HEK293 (cell line): ENCODE data around the gene CCDC175.

Experiments
- CTCF ChIA-PET: fragments of 350-600 bp; formaldehyde crosslinking; extraction: SDS; loops from one replicate; lab custom pipeline; 2021; ENCODE audit warnings: antibody characterized with exemption; lab: Yijun Ruan, JAX
- POLR2A ChIA-PET: fragments of 300-600 bp; formaldehyde crosslinking; extraction: SDS; loops from one replicate; lab custom pipeline; 2020; ENCODE audit warnings: antibody characterized with exemption, inconsistent platforms; lab: Yijun Ruan, JAX
- H3K27ac ChIP-seq: fragments of 200-500 bp; sonication (Bioruptor generic); 2 replicates; pipeline ENCODE4 v1.5.1; 2014; ENCODE audit warnings: low read depth, low read length, control low read depth, inconsistent platforms; ENCODE audit errors: extremely low read depth
- H3K36me3 ChIP-seq, 2 experiments: fragments of 200-500 bp in 1 of 2; sonication (Bioruptor generic) in 1 of 2; 1 replicate in 1 of 2; 2 replicates in 1 of 2; pipeline ENCODE4 v1.5.1; 2014 to 2017; ENCODE audit warnings: inconsistent platforms in 2 of 2, low read length in 2 of 2; ENCODE audit not compliant: control insufficient read depth in 2 of 2, insufficient read depth in 1 of 2
- H3K4me1 ChIP-seq: fragments of 200-500 bp; sonication (Bioruptor generic); 2 replicates; pipeline ENCODE4 v1.5.1; 2014; ENCODE audit warnings: mild to moderate bottlenecking, low read length, inconsistent platforms; ENCODE audit not compliant: control insufficient read depth, insufficient read depth
- H3K4me3 ChIP-seq: 2 replicates; pipeline ENCODE4 v1.5.1; 2011; ENCODE audit warnings: low read depth, mild to moderate bottlenecking, control low read depth, low read length, moderate library complexity
- H3K9me3 ChIP-seq: fragments of 200-500 bp; sonication (Bioruptor generic); 2 replicates; pipeline ENCODE4 v1.5.1; 2014; ENCODE audit warnings: low read depth, low read length, inconsistent platforms; ENCODE audit not compliant: control insufficient read depth, insufficient read depth
- AEBP2 ChIP-seq: fragments of 450-650 bp; formaldehyde crosslinking; IDR thresholded peaks from 2 replicates; pipeline ENCODE4 v1.5.1; 2016; ENCODE audit warnings: missing biosample characterization, missing genetic modification characterization, borderline replicate concordance
- EGR2 ChIP-seq: fragments of 450-650 bp; formaldehyde crosslinking; IDR thresholded peaks from 2 replicates; pipeline ENCODE4 v1.5.1; 2016; ENCODE audit warnings: low read depth, missing biosample characterization, missing genetic modification characterization
- GFI1B ChIP-seq: fragments of 450-650 bp; formaldehyde crosslinking; IDR thresholded peaks from 2 replicates; pipeline ENCODE4 v1.5.1; 2016; ENCODE audit warnings: missing biosample characterization, missing genetic modification characterization
- KLF1 ChIP-seq: fragments of 450-650 bp; formaldehyde crosslinking; IDR thresholded peaks from 2 replicates; pipeline ENCODE4 v1.5.1; 2016; ENCODE audit warnings: missing biosample characterization, missing genetic modification characterization
- KLF17 ChIP-seq: fragments of 450-650 bp; formaldehyde crosslinking; IDR thresholded peaks from 2 replicates; pipeline ENCODE4 v1.5.1; 2016; ENCODE audit warnings: missing biosample characterization, missing genetic modification characterization
- MZF1 ChIP-seq: fragments of 450-650 bp; formaldehyde crosslinking; IDR thresholded peaks from 2 replicates; pipeline ENCODE4 v1.5.1; 2017; ENCODE audit warnings: missing biosample characterization, missing genetic modification characterization, borderline replicate concordance
- PRDM6 ChIP-seq: fragments of 450-650 bp; formaldehyde crosslinking; IDR thresholded peaks from 2 replicates; pipeline ENCODE4 v1.5.1; 2017; ENCODE audit warnings: missing biosample characterization, missing genetic modification characterization
- SCRT2 ChIP-seq: fragments of 450-650 bp; formaldehyde crosslinking; IDR thresholded peaks from 2 replicates; pipeline ENCODE4 v1.5.1; 2016; ENCODE audit warnings: missing biosample characterization, missing genetic modification characterization
- YY2 ChIP-seq: fragments of 450-650 bp; formaldehyde crosslinking; IDR thresholded peaks from 2 replicates; pipeline ENCODE4 v1.5.1; 2016; ENCODE audit warnings: missing biosample characterization, missing genetic modification characterization
- ZBTB1 ChIP-seq: fragments of 450-650 bp; formaldehyde crosslinking; IDR thresholded peaks from 2 replicates; pipeline ENCODE4 v1.5.1; 2016; ENCODE audit warnings: missing biosample characterization, missing genetic modification characterization
- ZBTB48 ChIP-seq: fragments of 450-650 bp; formaldehyde crosslinking; IDR thresholded peaks from 2 replicates; pipeline ENCODE4 v1.5.1; 2016; ENCODE audit warnings: missing biosample characterization, missing genetic modification characterization
- ZBTB8A ChIP-seq: fragments of 450-650 bp; formaldehyde crosslinking; IDR thresholded peaks from 2 replicates; pipeline ENCODE4 v1.5.1; 2016; ENCODE audit warnings: missing biosample characterization, missing genetic modification characterization
- ZIC2 ChIP-seq: fragments of 450-650 bp; formaldehyde crosslinking; IDR thresholded peaks from 2 replicates; pipeline ENCODE4 v1.5.1; 2016; ENCODE audit warnings: missing biosample characterization, missing genetic modification characterization
- ZNF148 ChIP-seq: fragments of 450-650 bp; formaldehyde crosslinking; IDR thresholded peaks from 2 replicates; pipeline ENCODE4 v1.5.0; 2017; ENCODE audit warnings: missing biosample characterization, missing genetic modification characterization, borderline replicate concordance
- ZNF175 ChIP-seq: fragments of 450-650 bp; formaldehyde crosslinking; IDR thresholded peaks from 2 replicates; pipeline ENCODE4 v1.5.1; 2016; ENCODE audit warnings: missing biosample characterization, missing genetic modification characterization
- ZNF202 ChIP-seq: fragments of 450-650 bp; formaldehyde crosslinking; IDR thresholded peaks from 2 replicates; pipeline ENCODE4 v1.5.1; 2016; ENCODE audit warnings: missing biosample characterization, missing genetic modification characterization, borderline replicate concordance
- ZNF302 ChIP-seq: fragments of 450-650 bp; formaldehyde crosslinking; IDR thresholded peaks from 2 replicates; pipeline ENCODE4 v1.5.1; 2016; ENCODE audit warnings: missing biosample characterization, missing genetic modification characterization, low read depth
- ZNF37A ChIP-seq: fragments of 450-650 bp; IDR thresholded peaks from 2 replicates; pipeline ENCODE4 v1.5.1; 2018; ENCODE audit warnings: missing biosample characterization, missing genetic modification characterization
- ZNF391 ChIP-seq: fragments of 450-650 bp; formaldehyde crosslinking; IDR thresholded peaks from 2 replicates; pipeline ENCODE4 v1.5.1; 2016; ENCODE audit warnings: low read depth, missing biosample characterization, missing genetic modification characterization, borderline replicate concordance
- ZNF555 ChIP-seq: fragments of 450-650 bp; formaldehyde crosslinking; conservative IDR thresholded peaks from 2 replicates; pipeline ENCODE4 v1.5.1; 2017; ENCODE audit warnings: missing biosample characterization, mild to moderate bottlenecking, missing genetic modification characterization, inconsistent platforms
- ZNF596 ChIP-seq: fragments of 450-650 bp; IDR thresholded peaks from 2 replicates; pipeline ENCODE4 v1.5.0; 2018; ENCODE audit warnings: missing biosample characterization, mild to moderate bottlenecking, missing genetic modification characterization, moderate library complexity
- ZNF623 ChIP-seq: fragments of 450-650 bp; formaldehyde crosslinking; IDR thresholded peaks from 2 replicates; pipeline ENCODE4 v1.5.1; 2016; ENCODE audit warnings: missing biosample characterization, missing genetic modification characterization
- ZNF660 ChIP-seq: fragments of 450-650 bp; IDR thresholded peaks from 2 replicates; pipeline ENCODE4 v1.5.1; 2018; ENCODE audit warnings: missing biosample characterization, mild to moderate bottlenecking, missing genetic modification characterization
- ZNF776 ChIP-seq: fragments of 450-650 bp; formaldehyde crosslinking; IDR thresholded peaks from 2 replicates; pipeline ENCODE4 v1.5.0; 2017; ENCODE audit warnings: missing biosample characterization, missing genetic modification characterization, borderline replicate concordance

Gene CCDC175

GRCh38 chr14:59500732-59501131, 75.9 kb downstream of the CCDC175 start:
- TF ChIP-seq SCRT2 (tag by site-specific recombination) (no peak), ZNF302 (no peak), PRDM6 (tag by site-specific recombination) (0 out of 2 replicates have a peak, but pooled peaks have one; percentile 23), GFI1B (tag by site-specific recombination) (no peak), ZNF37A (tag by site-specific recombination) (no peak), ZNF175 (no peak)
- Histone ChIP-seq H3K4me1 (no peaks in the 10 kb centered on the region), H3K4me3 (no peak overlapping the region), H3K36me3 (peaks cover 27 to 43% of the 10 kb centered on the region in 2 experiments), H3K27ac (no peak overlapping the region), H3K9me3 (no peaks in the 10 kb centered on the region)
- ChIA-PET CTCF (interaction anchor here (0.5 to 2.4 kb wide), 4 partner anchors 10 to 396 kb away, joined by 3 to 11 read pairs (median 4); partner anchors contain the start of gene CCDC175), POLR2A (no interaction called here)

GRCh38 chr14:59492384-59492783, 84.2 kb downstream of the CCDC175 start:
- ChIA-PET POLR2A (no interaction called here), CTCF (interaction anchor here (0.6 kb wide), 1 partner anchor 84 kb away, joined by 6 read pairs; no protein-coding TSS in a partner anchor)
- H3K4me1 ChIP-seq, result no peaks in the 10 kb centered on the region

More at GRCh38 chr14:59492384-59492783, 84.2 kb downstream of the CCDC175 start:
- Histone ChIP-seq H3K4me3 (no peak overlapping the region), H3K9me3 (no peaks in the 10 kb centered on the region), H3K36me3 (peaks cover 69 to 76% of the 10 kb centered on the region in 2 experiments), H3K27ac (no peak overlapping the region)
- TF ChIP-seq ZNF202 (tag by site-specific recombination), result no peak
- no peak for TF ChIP-seq ZBTB48 (tag by site-specific recombination)
- no peak for TF ChIP-seq ZBTB1 (tag by site-specific recombination)
- no peak for TF ChIP-seq MZF1 (tag by site-specific recombination)
- TF ChIP-seq ZNF660, result no peak
- no peak for TF ChIP-seq KLF17
- TF ChIP-seq ZIC2, result no peak
- TF ChIP-seq ZNF148 (tag by site-specific recombination), result no peak
- no peak for TF ChIP-seq EGR2 (tag by site-specific recombination)
- TF ChIP-seq ZNF555 (tag by site-specific recombination), result no peak
- TF ChIP-seq ZNF776 (tag by site-specific recombination), result no peak
- no peak for TF ChIP-seq PRDM6 (tag by site-specific recombination)
- TF ChIP-seq YY2 (tag by site-specific recombination), result no peak
- no peak for TF ChIP-seq ZBTB8A (tag by site-specific recombination)
- TF ChIP-seq KLF1, result no peak
- TF ChIP-seq ZNF623 (tag by site-specific recombination), result no peak
- TF ChIP-seq ZNF391 (tag by site-specific recombination), result no peak
- TF ChIP-seq AEBP2 (tag by site-specific recombination), result no peak
- TF ChIP-seq ZNF596, result no peak
